ENCODE data around the gene TMEM92. TPM values are rescaled to one million over a fixed set of nuclear protein-coding genes. Genes with fewer than 3 reads are reported as not detected.

TMEM92 gene
- total and polyA plus RNA-seq, 9 donors, result 0.35 to 3.6 (median 1.4) TPM

DNA sequence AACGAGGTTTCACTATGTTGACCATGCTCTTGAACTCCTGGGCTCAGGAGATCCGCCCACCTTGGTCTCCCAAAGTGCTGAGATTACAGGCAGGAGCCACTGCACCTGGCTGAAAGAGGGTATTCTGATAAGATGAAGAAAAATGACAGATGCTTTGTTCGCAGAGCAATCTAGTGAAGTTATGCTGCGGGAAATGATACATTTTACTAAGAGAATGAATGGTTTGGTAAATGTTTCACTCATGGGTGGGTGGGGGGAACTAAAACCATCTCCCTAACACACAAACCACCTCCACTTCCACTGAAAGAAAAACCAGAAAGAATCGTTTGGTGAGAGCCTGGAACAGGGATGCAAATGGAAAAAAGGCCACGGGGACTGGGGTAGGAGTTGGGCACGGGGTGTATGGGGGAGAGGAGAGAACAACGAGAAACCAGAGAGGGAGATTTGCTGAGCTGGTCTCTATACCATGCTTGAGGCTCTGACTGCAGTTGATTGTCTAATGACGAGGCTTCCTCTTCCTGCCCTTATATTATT is 52.6 kb downstream of the TMEM92 start:
- no peaks in the 10 kb centered on the region for H3K9me3 ChIP-seq (replicated peaks; ENCODE audit: control insufficient read depth, low read depth, low read length)
- H3K36me3 ChIP-seq (ENCODE audit: control insufficient read depth, insufficient read depth, low read length), result no peaks in the 10 kb centered on the region
- DNase-seq, result no peak
- 74% methylated on average over 2 of the region's 9 CpGs for WGBS (ENCODE audit: insufficient coverage)
- H3K4me3 ChIP-seq (ENCODE audit: low read length), result no peak overlapping the region
- no peak overlapping the region for H3K27ac ChIP-seq (ENCODE audit: low read length)
- H3K4me1 ChIP-seq (ENCODE audit: control insufficient read depth, insufficient read depth, low read length), result peaks cover 37% of the 10 kb centered on the region
- H3K27me3 ChIP-seq (ENCODE audit: control insufficient read depth, insufficient read depth, low read length), result no peaks in the 10 kb centered on the region

DNA sequence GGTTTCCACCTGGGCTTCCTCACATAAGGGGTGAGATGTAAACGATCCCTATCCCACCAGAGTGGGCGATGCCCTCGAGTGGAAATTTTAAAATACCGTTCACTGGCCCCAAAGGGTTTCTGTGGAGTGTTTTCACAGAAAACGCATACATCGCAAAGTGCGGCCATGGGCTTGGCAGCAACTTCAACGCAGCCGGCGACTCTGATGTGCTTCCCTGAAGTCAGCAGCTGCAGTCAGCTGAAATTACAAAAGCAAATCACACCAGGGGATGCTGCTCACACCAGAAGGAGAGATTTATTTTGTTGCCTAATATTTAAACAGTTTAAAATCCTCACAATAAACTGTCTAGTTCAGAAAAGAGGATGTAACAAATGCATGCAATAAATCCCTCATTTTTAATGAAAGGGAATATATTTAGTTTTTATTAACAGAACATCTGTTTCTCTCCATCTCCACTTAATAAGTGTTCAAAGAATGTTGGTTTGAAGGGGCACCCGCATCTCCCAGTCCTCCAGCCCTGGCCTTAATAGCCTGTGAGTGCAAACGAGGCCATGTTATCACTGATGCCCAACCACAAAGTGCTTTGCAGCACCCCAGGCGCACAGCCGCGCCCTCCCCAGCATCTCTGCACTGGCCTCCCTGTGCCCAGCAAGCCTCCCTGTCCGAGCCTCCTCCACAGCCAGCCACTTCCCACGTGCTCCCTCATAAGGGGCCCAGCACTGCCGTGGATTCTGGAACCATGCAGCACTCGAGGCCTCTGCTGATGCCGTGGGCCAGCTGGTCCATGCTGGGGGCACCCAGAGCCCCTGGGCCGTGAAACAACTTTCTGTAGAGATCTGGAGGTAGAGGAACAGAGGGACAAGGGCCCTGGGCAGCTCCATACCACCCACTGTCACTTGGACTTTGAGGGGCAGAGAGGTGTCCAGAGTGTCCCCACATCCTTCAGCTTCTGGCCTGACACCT is 54.4 kb downstream of the TMEM92 start:
- 26% methylated on average over 16 of the region's 21 CpGs for WGBS (ENCODE audit: insufficient coverage)
- peak overlapping the region; percentile 73 for H3K27ac ChIP-seq (ENCODE audit: low read length)
- peak; percentile 62 for DNase-seq

GRCh38 chr17:50329716-50330115 is 55.5 kb downstream of the TMEM92 start:
- no peaks in the 10 kb centered on the region for H3K36me3 ChIP-seq (ENCODE audit: control insufficient read depth, insufficient read depth, low read length)
- WGBS (ENCODE audit: insufficient coverage), result 90% methylated on average over 1 of the region's 3 CpGs

More for the DNA sequence above, 54.4 kb downstream of the TMEM92 start:
- Histone ChIP-seq H3K36me3 (ENCODE audit: control insufficient read depth, insufficient read depth, low read length) (no peaks in the 10 kb centered on the region), H3K9me3 (replicated peaks; ENCODE audit: control insufficient read depth, low read depth, low read length) (no peaks in the 10 kb centered on the region), H3K4me3 (ENCODE audit: low read length) (no peak overlapping the region), H3K27me3 (ENCODE audit: control insufficient read depth, insufficient read depth, low read length) (peaks cover 2% of the 10 kb centered on the region), H3K4me1 (ENCODE audit: control insufficient read depth, insufficient read depth, low read length) (peaks cover 36% of the 10 kb centered on the region)

GRCh38 chr17:50330151-50330775 is 56.0 kb downstream of the TMEM92 start:
- H3K9me3 ChIP-seq (replicated peaks; ENCODE audit: control insufficient read depth, low read depth, low read length), result no peaks in the 10 kb centered on the region
- DNase-seq, result no peak
- peaks cover 36% of the 10 kb centered on the region for H3K4me1 ChIP-seq (ENCODE audit: control insufficient read depth, insufficient read depth, low read length)
- H3K36me3 ChIP-seq (ENCODE audit: control insufficient read depth, insufficient read depth, low read length), result no peaks in the 10 kb centered on the region
- peaks cover 2% of the 10 kb centered on the region for H3K27me3 ChIP-seq (ENCODE audit: control insufficient read depth, insufficient read depth, low read length)
- 55% methylated on average over 11 of the region's 11 CpGs for WGBS (ENCODE audit: insufficient coverage)
- H3K4me3 ChIP-seq (ENCODE audit: low read length), result no peak overlapping the region
- H3K27ac ChIP-seq (ENCODE audit: low read length), result peak overlapping the region; percentile 71

More at GRCh38 chr17:50329716-50330115, 55.5 kb downstream of the TMEM92 start:
- no peaks in the 10 kb centered on the region for H3K9me3 ChIP-seq (replicated peaks; ENCODE audit: control insufficient read depth, low read depth, low read length)
- H3K4me3 ChIP-seq (ENCODE audit: low read length), result no peak overlapping the region
- no peak for DNase-seq
- peaks cover 2% of the 10 kb centered on the region for H3K27me3 ChIP-seq (ENCODE audit: control insufficient read depth, insufficient read depth, low read length)
- peak overlapping the region; percentile 71 for H3K27ac ChIP-seq (ENCODE audit: low read length)
- H3K4me1 ChIP-seq (ENCODE audit: control insufficient read depth, insufficient read depth, low read length), result peaks cover 36% of the 10 kb centered on the region

Other genes with a start within 250 kb of the TMEM92 start
- 22.7 TPM for gene ITGA3, start 218.4 kb upstream of the TMEM92 start, total RNA-seq
- 10 to 100 TPM; 14.8 to 31.8 (median 24.8) TPM for gene ITGA3, start 218.4 kb upstream of the TMEM92 start, polyA plus RNA-seq (ENCODE audit: insufficient read depth in 1 of 8, insufficient read length in 8 of 8, low replicate concordance in 1 of 8)
- gene PDK2, start 179.1 kb upstream of the TMEM92 start, total RNA-seq, result 22.2 TPM
- 10 to 100 TPM; 43.4 to 75.1 (median 60.4) TPM for gene PDK2, start 179.1 kb upstream of the TMEM92 start, polyA plus RNA-seq (ENCODE audit: insufficient read depth in 1 of 8, insufficient read length in 8 of 8, low replicate concordance in 1 of 8)
- 1.5 TPM for gene SAMD14, start 144.3 kb upstream of the TMEM92 start, total RNA-seq
- gene SAMD14, start 144.3 kb upstream of the TMEM92 start, polyA plus RNA-seq (ENCODE audit: insufficient read depth in 1 of 8, insufficient read length in 8 of 8, low replicate concordance in 1 of 8), result 10 to 100 TPM in 1 of 8 donors, 1 to 10 TPM in 7; 3.2 to 10.3 (median 5.5) TPM
- 24.7 TPM for gene PPP1R9B, start 123.8 kb upstream of the TMEM92 start, total RNA-seq
- 10 to 100 TPM; 37.0 to 66.1 (median 48.9) TPM for gene PPP1R9B, start 123.8 kb upstream of the TMEM92 start, polyA plus RNA-seq (ENCODE audit: insufficient read depth in 1 of 8, insufficient read length in 8 of 8, low replicate concordance in 1 of 8)
- gene SGCA, start 108.5 kb upstream of the TMEM92 start, total RNA-seq, result 265 TPM
- 100 to 1,000 TPM; 209 to 375 (median 325) TPM for gene SGCA, start 108.5 kb upstream of the TMEM92 start, polyA plus RNA-seq (ENCODE audit: insufficient read depth in 1 of 8, insufficient read length in 8 of 8, low replicate concordance in 1 of 8)
- gene COL1A1, start 72.8 kb upstream of the TMEM92 start, total RNA-seq, result 4,027 TPM
- 1,000 to 10,000 TPM; 2,579 to 9,345 (median 5,633) TPM for gene COL1A1, start 72.8 kb upstream of the TMEM92 start, polyA plus RNA-seq (ENCODE audit: insufficient read depth in 1 of 8, insufficient read length in 8 of 8, low replicate concordance in 1 of 8)
- gene XYLT2, start 71.7 kb downstream of the TMEM92 start, total RNA-seq, result 25.3 TPM
- 10 to 100 TPM; 16.7 to 26.7 (median 22.5) TPM for gene XYLT2, start 71.7 kb downstream of the TMEM92 start, polyA plus RNA-seq (ENCODE audit: insufficient read depth in 1 of 8, insufficient read length in 8 of 8, low replicate concordance in 1 of 8)
- gene MRPL27, start 98.7 kb downstream of the TMEM92 start, total RNA-seq, result 81.5 TPM
- gene MRPL27, start 98.7 kb downstream of the TMEM92 start, polyA plus RNA-seq (ENCODE audit: insufficient read depth in 1 of 8, insufficient read length in 8 of 8, low replicate concordance in 1 of 8), result 10 to 100 TPM; 52.4 to 67.0 (median 60.5) TPM
- gene EME1, start 98.8 kb downstream of the TMEM92 start, total RNA-seq, result 4.3 TPM
- 1 to 10 TPM; 4.9 to 7.7 (median 5.4) TPM for gene EME1, start 98.8 kb downstream of the TMEM92 start, polyA plus RNA-seq (ENCODE audit: insufficient read depth in 1 of 8, insufficient read length in 8 of 8, low replicate concordance in 1 of 8)
- 41.7 TPM for gene LRRC59, start 123.1 kb downstream of the TMEM92 start, total RNA-seq
- 10 to 100 TPM; 48.4 to 84.2 (median 60.3) TPM for gene LRRC59, start 123.1 kb downstream of the TMEM92 start, polyA plus RNA-seq (ENCODE audit: insufficient read depth in 1 of 8, insufficient read length in 8 of 8, low replicate concordance in 1 of 8)
- 62.4 TPM for gene ACSF2, start 151.8 kb downstream of the TMEM92 start, total RNA-seq
- gene ACSF2, start 151.8 kb downstream of the TMEM92 start, polyA plus RNA-seq (ENCODE audit: insufficient read depth in 1 of 8, insufficient read length in 8 of 8, low replicate concordance in 1 of 8), result 10 to 100 TPM; 60.4 to 81.6 (median 66.8) TPM
- 2.4 TPM for gene CHAD, start 194.4 kb downstream of the TMEM92 start, total RNA-seq
- gene CHAD, start 194.4 kb downstream of the TMEM92 start, polyA plus RNA-seq (ENCODE audit: insufficient read depth in 1 of 8, insufficient read length in 8 of 8, low replicate concordance in 1 of 8), result 10 to 100 TPM in 1 of 8 donors, 1 to 10 TPM in 7; 4.4 to 13.5 (median 5.3) TPM
- 23.9 TPM for gene RSAD1, start 204.4 kb downstream of the TMEM92 start, total RNA-seq
- gene RSAD1, start 204.4 kb downstream of the TMEM92 start, polyA plus RNA-seq (ENCODE audit: insufficient read depth in 1 of 8, insufficient read length in 8 of 8, low replicate concordance in 1 of 8), result 10 to 100 TPM; 29.6 to 42.0 (median 36.0) TPM
- gene MYCBPAP, start 234.0 kb downstream of the TMEM92 start, total RNA-seq, result 0.66 TPM
- gene MYCBPAP, start 234.0 kb downstream of the TMEM92 start, polyA plus RNA-seq (ENCODE audit: insufficient read depth in 1 of 8, insufficient read length in 8 of 8, low replicate concordance in 1 of 8), result 1 to 10 TPM in 3 of 8 donors, under 1 TPM in 5; 0.67 to 2.3 (median 0.88) TPM

Data from muscle of leg (tissue), 11 donors.